WTC11 (cell line): Measurements from ENCODE around the gene PLEKHA6. TPM values are rescaled to one million over a fixed set of nuclear protein-coding genes. Genes with fewer than 3 reads are reported as not detected.

Source experiments
- ATAC-seq: fragments of 200-7000 bp; cut with Tn5 transposase; 2 replicates; pipeline ENCODE4 v1.10.0; 2021; ENCODE audit warnings: mild to moderate bottlenecking, moderate library complexity
- CTCF ChIA-PET: fragments of 300-600 bp; sonication (Branson Sonifier 250); formaldehyde crosslinking; loops from one replicate; lab custom pipeline; 2021; ENCODE audit warnings: antibody characterized with exemption; lab: Charles Lee
- POLR2A ChIA-PET: fragments of 350-600 bp; sonication (Branson Sonifier 250); formaldehyde crosslinking; loops from one replicate; lab custom pipeline; 2021; ENCODE audit warnings: antibody characterized with exemption; lab: Charles Lee
- DNase-seq: peaks from one replicate; pipeline ENCODE4 v3.0.0; 2021; ENCODE audit warnings: low spot score
- H3K27ac Mint-ChIP-seq: 2 replicates; pipeline ENCODE4 v1.8.0; 2021; ENCODE audit warnings: mixed read lengths
- H3K27me3 Mint-ChIP-seq: 2 replicates; pipeline ENCODE4 v1.8.0; 2021; ENCODE audit warnings: low read depth, mild to moderate bottlenecking, moderate library complexity, mixed read lengths
- H3K36me3 Mint-ChIP-seq: 2 replicates; pipeline ENCODE4 v1.8.0; 2021; ENCODE audit warnings: mixed read lengths
- H3K4me1 Mint-ChIP-seq: 2 replicates; pipeline ENCODE4 v1.8.0; 2022; ENCODE audit warnings: mixed read lengths
- H3K4me3 Mint-ChIP-seq: 2 replicates; pipeline ENCODE4 v1.8.0; 2021; ENCODE audit warnings: mild to moderate bottlenecking, moderate library complexity, mixed read lengths
- H3K9me3 Mint-ChIP-seq: 2 replicates; pipeline ENCODE4 v1.8.0; 2021; ENCODE audit warnings: mixed read lengths
- ATF6 ChIP-seq: sonication (generic); formaldehyde crosslinking; IDR thresholded peaks from 2 replicates; pipeline ENCODE4 v1.8.1; 2023; ENCODE audit warnings: mild to moderate bottlenecking, missing genetic modification reagents
- CDX4 ChIP-seq: fragments of 250-450 bp; sonication (Bioruptor Pico); IDR thresholded peaks from 2 replicates; pipeline ENCODE4 v1.9.0; 2021; ENCODE audit warnings: moderate library complexity, mild to moderate bottlenecking, inconsistent platforms, borderline replicate concordance
- E2F4 ChIP-seq: sonication (generic); formaldehyde crosslinking; IDR thresholded peaks from 2 replicates; pipeline ENCODE4 v1.8.1; 2022; ENCODE audit warnings: low read depth, mild to moderate bottlenecking, moderate library complexity, missing genetic modification reagents, borderline replicate concordance
- FOXJ3 ChIP-seq: sonication (generic); formaldehyde crosslinking; IDR thresholded peaks from 2 replicates; pipeline ENCODE4 v1.9.0; 2021; ENCODE audit warnings: missing genetic modification reagents, mild to moderate bottlenecking, borderline replicate concordance
- GRHL2 ChIP-seq: fragments of 250-450 bp; sonication (Bioruptor Pico); IDR thresholded peaks from 2 replicates; pipeline ENCODE4 v1.8.0; 2022; ENCODE audit warnings: mild to moderate bottlenecking, moderate library complexity; ENCODE audit not compliant: insufficient replicate concordance, severe bottlenecking
- MAX ChIP-seq: sonication (generic); formaldehyde crosslinking; IDR thresholded peaks from 2 replicates; pipeline ENCODE4 v1.8.0; 2022; ENCODE audit warnings: mild to moderate bottlenecking, missing genetic modification reagents
- NFATC4 ChIP-seq: fragments of 250-450 bp; sonication (Bioruptor Pico); IDR thresholded peaks from 2 replicates; pipeline ENCODE4 v1.9.0; 2021; ENCODE audit warnings: mild to moderate bottlenecking
- NFE2L1 ChIP-seq: sonication (generic); formaldehyde crosslinking; IDR thresholded peaks from 2 replicates; pipeline ENCODE4 v1.8.1; 2023; ENCODE audit warnings: missing genetic modification reagents
- NFYB ChIP-seq: sonication (generic); formaldehyde crosslinking; conservative IDR thresholded peaks from 2 replicates; pipeline ENCODE4 v1.8.0; 2022; ENCODE audit warnings: low read depth, missing genetic modification reagents
- NR2C2 ChIP-seq: sonication (generic); formaldehyde crosslinking; IDR thresholded peaks from 2 replicates; pipeline ENCODE4 v1.8.0; 2022; ENCODE audit warnings: mild to moderate bottlenecking, missing genetic modification reagents
- OVOL2 ChIP-seq: fragments of 250-450 bp; sonication (Bioruptor Pico); IDR thresholded peaks from 2 replicates; pipeline ENCODE4 v1.9.0; 2021; ENCODE audit warnings: mild to moderate bottlenecking, borderline replicate concordance
- PRRX2 ChIP-seq: fragments of 250-450 bp; sonication (Bioruptor Pico); IDR thresholded peaks from 2 replicates; pipeline ENCODE4 v1.8.0; 2021; ENCODE audit warnings: mild to moderate bottlenecking
- STAT6 ChIP-seq: sonication (generic); formaldehyde crosslinking; conservative IDR thresholded peaks from 2 replicates; pipeline ENCODE4 v1.8.1; 2023; ENCODE audit warnings: mild to moderate bottlenecking, low read depth, missing genetic modification reagents, moderate library complexity
- TCF7 ChIP-seq: sonication (generic); formaldehyde crosslinking; IDR thresholded peaks from 2 replicates; pipeline ENCODE4 v1.8.0; 2022; ENCODE audit warnings: mild to moderate bottlenecking, low read depth, missing genetic modification reagents, moderate library complexity
- TEAD4 ChIP-seq: sonication (generic); formaldehyde crosslinking; IDR thresholded peaks from 2 replicates; pipeline ENCODE4 v1.8.0; 2022; ENCODE audit warnings: mild to moderate bottlenecking, missing genetic modification reagents
- ZMAT4 ChIP-seq: fragments of 250-450 bp; sonication (Bioruptor Pico); IDR thresholded peaks from 2 replicates; pipeline ENCODE4 v1.9.0; 2021; ENCODE audit warnings: mild to moderate bottlenecking
- ZNF281 ChIP-seq: sonication (generic); formaldehyde crosslinking; IDR thresholded peaks from 2 replicates; pipeline ENCODE4 v1.8.0; 2023; ENCODE audit warnings: mild to moderate bottlenecking, missing genetic modification reagents
- ZNF423 ChIP-seq: fragments of 250-450 bp; sonication (Bioruptor Pico); IDR thresholded peaks from 2 replicates; pipeline ENCODE4 v2.1.2; 2022; ENCODE audit warnings: mild to moderate bottlenecking, moderate library complexity
- ZNF671 ChIP-seq: fragments of 250-450 bp; sonication (Bioruptor Pico); IDR thresholded peaks from 2 replicates; pipeline ENCODE4 v1.8.0; 2021; ENCODE audit warnings: mild to moderate bottlenecking
- total RNA-seq: library from RNA; stranded (reverse); gene quantifications from 3 replicates; pipeline ENCODE4 v1.2.3, GENCODE V29; 2021

PLEKHA6 gene
- total RNA-seq, 1 experiment from 2014 or later = 11.6 TPM

- TF ChIP-seq NR2C2 (CRISPR knock-in tag) = no peak
- TF ChIP-seq ZMAT4 (CRISPR knock-in tag) = no peak
- no peak for TF ChIP-seq ZNF671
- no peak for TF ChIP-seq GRHL2 (CRISPR knock-in tag)
Measured at GRCh38 chr1:204242920-204243319, 116.8 kb downstream of the PLEKHA6 start (continued).

- H3K27ac Mint-ChIP-seq = no peak overlapping the region
- no peaks in the 10 kb centered on the region for H3K9me3 Mint-ChIP-seq
- H3K27me3 Mint-ChIP-seq = no peaks in the 10 kb centered on the region
- no peaks in the 10 kb centered on the region for H3K4me1 Mint-ChIP-seq
- ATAC-seq = no peak
- H3K36me3 Mint-ChIP-seq = peaks cover 3% of the 10 kb centered on the region
- no peak overlapping the region for H3K4me3 Mint-ChIP-seq
- ChIA-PET POLR2A (no interaction called here), CTCF (interaction anchor here (0.6 to 1.7 kb wide), 3 partner anchors 12 to 1416 kb away, joined by 3 to 12 read pairs (median 4); no protein-coding TSS in a partner anchor)
- no peak for TF ChIP-seq NFATC4
- no peak for TF ChIP-seq MAX (CRISPR knock-in tag)
- no peak for TF ChIP-seq CDX4 (CRISPR knock-in tag)
- TF ChIP-seq TEAD4 (CRISPR knock-in tag) = no peak
- DNase-seq = no peak
Measured at GRCh38 chr1:204241914-204242313, 117.8 kb downstream of the PLEKHA6 start.

- Mint-ChIP-seq H3K4me1 (no peaks in the 10 kb centered on the region), H3K27me3 (no peaks in the 10 kb centered on the region), H3K4me3 (no peak overlapping the region), H3K36me3 (peaks cover 11% of the 10 kb centered on the region), H3K27ac (no peak overlapping the region), H3K9me3 (peaks cover 6% of the 10 kb centered on the region)
- POLR2A ChIA-PET = no interaction called here
- ATAC-seq (peak; percentile 88), DNase-seq (no peak)
- CTCF ChIA-PET = interaction anchor here (0.6 to 1.7 kb wide), 11 partner anchors 13 to 157 kb away, joined by 3 to 12 read pairs (median 5); no protein-coding TSS in a partner anchor
- TF ChIP-seq E2F4 (CRISPR knock-in tag) = no peak
- TF ChIP-seq MAX (CRISPR knock-in tag) = no peak
- no peak for TF ChIP-seq OVOL2 (CRISPR knock-in tag)
- TF ChIP-seq ATF6 (CRISPR knock-in tag) = no peak
- no peak for TF ChIP-seq TCF7 (CRISPR knock-in tag)
- TF ChIP-seq NFYB (CRISPR knock-in tag) = no peak
- no peak for TF ChIP-seq STAT6
- no peak for TF ChIP-seq PRRX2 (CRISPR knock-in tag)
- no peak for TF ChIP-seq ZNF281 (CRISPR knock-in tag)
- no peak for TF ChIP-seq ZNF423 (CRISPR knock-in tag)
- no peak for TF ChIP-seq FOXJ3 (CRISPR knock-in tag)
- TF ChIP-seq NFE2L1 (CRISPR knock-in tag) = no peak
Measured at GRCh38 chr1:204241050-204241449, 118.7 kb downstream of the PLEKHA6 start.
